NCI-H2196 (cell line): ENCODE results near the gene TTLL6.
A peak's percentile ranks its signal among the peaks of the same experiment; 100 is the strongest.
"Not testable (repeated sequence)": the region's sequence is repeated elsewhere in the genome, so short reads cannot be mapped to it uniquely, and the experiment has no call there.

Source experiments
- DNase-seq: peaks from one replicate; lab custom pipeline; 2025; ENCODE audit not compliant: unreplicated experiment; lab: John Stamatoyannopoulos, UW

The TTLL6 gene

DNA sequence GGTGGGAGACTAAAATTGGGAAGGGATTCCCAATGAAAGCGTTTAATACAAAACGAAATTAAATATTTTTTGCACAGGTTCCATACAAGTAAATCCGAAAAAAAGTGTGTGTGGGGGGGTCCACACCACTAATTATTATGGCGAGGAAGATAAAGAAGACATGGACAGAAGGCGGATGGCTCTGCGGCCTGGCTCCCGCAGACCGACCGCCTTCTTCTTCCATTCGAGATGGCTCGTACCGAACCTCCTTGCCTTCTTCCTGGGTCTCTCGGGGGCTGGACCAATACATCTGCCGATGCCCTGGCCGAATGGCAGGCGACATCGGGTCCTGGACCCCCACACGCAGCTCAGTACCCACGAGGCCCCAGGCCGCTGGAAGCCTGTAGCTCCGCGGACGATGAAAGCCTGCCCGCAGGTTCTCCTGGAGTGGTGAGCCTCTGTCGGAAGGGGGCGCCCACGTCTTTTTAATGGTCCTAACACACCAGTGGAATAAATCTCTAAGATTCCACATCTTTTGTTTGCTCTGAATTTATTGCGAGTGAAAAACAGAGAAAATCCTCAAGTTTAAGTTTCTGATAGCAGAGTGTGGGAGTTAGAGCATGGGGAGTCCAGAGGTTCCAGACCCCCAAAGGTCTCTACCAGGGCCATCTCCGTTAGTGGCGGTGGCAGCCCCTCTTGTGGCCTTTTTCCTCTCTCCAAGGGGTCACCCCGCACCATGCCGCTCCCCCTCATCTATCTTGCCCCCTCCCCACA is 92.6 kb downstream of the TTLL6 start:
- DNase-seq, result peak; percentile 55

DNA sequence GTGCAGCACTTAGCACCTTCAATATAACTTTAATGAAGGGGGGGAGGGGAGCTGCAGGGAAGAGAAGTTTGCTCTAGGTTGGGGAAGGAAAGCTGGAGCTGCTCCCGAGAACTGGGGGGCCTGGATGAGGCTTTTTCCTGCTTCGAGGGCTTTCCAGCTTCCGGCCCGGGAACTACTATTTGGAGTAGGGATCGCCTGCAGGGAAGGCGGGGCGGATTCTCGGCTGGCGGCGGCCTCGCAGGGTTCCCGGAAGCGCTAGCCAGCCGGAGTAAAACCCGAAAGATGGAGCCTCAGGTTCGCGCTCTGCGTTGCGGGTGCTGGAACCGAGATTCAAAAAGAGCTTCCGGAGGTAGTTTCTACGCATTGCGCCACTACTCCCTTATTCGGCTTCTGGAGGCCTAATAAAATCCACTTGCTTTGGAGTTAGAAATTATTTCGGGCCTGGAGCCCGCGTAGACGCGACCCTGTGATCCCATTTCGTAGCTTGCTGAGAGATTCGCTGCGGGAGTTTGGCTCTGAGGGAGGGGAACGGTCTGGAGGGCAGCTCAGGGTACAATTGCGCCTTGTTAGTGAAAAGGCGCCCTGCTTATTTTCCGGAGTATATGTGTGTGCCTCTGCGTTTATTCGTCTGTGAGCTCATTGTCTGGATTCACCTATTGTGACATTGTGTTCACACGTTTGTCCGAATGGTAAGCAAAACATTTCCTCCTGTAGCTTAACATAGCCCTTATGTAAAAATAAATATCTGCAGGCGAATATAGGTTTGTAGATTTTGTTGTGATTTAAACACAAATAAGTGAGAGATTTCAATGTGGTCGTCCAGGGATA is 93.4 kb downstream of the TTLL6 start:
- no peak for DNase-seq

DNA sequence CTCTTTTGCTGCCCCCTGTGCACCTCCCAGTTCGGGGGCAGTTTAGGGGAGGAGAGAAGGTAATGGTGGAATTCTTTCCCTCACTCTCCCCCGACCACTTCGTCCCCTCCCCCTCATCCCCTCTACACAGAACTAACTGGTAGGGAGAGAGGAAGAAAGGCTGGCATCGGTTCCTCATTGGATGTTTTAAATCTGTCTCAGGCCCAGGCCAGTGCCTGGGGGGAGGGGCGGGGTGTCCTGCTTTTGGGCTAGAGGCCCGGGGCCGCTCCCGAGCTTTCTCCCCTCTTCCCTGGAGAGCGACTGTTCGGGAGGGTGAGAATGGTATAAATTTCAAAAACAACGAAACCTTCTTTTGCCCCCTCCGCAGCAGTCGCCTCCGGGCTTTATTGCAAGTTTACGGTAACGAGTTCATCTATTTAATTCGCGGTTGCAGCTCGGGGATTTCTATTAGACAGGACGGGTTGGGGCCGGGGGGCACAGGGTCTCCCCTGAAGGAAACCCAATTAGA is 94.1 kb downstream of the TTLL6 start, which contains the start of gene PRAC2:
TSS of gene PRAC2 (plus strand) at position 271 of the 508 bp plus-strand sequence. CDS start 1,226 bp downstream, outside the sequence.
- DNase-seq, result no peak

DNA sequence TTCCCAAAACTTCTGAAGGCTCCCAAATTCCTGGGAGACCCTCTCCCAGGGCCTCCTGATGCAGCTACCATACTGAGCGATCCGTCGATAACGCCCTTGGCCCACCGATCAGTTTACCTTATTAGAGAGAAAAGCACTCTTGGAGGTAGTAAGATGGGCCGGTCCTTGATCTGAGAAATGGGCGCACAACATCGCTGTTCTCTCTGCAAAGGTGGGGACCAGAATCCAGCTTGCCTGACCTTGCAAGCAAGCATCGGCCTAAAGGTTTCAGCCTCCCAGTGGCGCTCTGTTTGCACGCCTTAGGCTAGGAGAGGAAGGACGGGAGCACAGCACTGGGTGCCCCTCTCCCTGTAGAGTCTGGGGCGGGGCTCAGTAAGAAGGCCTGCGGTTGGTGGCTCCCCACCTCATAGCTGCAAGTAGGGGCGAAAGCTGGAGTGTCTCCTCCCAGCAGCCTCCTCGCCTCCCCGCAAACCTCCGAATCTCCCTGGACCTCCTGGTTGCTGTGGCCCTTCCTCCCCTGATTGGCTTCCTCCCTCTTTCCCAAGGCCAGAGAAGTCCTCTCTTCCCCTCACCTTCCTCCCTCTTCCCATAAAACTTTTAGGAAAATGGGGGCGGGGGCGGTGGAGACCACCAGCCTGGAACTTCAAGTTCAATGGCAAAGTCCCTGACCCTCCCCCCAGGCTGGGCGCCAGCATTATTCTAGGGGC is 94.7 kb downstream of the TTLL6 start, which contains the start of gene PRAC1:
TSS of gene PRAC1 (minus strand) at position 318 of the 707 bp plus-strand sequence. CDS start at position 192, 126 bp downstream.
- no peak for DNase-seq

DNA sequence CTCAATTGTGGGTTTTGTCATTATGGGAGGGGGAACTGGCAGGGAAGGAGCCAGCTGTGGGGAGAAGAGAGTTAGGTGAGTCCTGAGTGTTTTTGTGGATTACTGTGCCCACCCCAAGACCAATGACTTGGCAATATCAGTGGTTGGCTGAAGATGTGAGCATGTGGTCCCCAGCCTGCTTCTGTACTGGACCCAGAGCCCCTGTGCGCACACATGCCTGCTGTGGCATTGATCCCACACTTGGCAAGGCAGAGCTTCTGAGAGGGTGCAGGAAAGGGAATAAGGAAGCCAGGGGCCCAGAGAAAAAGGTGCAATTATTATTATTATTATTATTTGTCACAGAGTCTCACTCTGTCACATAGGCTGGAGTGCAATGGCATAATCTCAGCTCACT is 96.0 kb downstream of the TTLL6 start:
- DNase-seq, result no peak

DNA sequence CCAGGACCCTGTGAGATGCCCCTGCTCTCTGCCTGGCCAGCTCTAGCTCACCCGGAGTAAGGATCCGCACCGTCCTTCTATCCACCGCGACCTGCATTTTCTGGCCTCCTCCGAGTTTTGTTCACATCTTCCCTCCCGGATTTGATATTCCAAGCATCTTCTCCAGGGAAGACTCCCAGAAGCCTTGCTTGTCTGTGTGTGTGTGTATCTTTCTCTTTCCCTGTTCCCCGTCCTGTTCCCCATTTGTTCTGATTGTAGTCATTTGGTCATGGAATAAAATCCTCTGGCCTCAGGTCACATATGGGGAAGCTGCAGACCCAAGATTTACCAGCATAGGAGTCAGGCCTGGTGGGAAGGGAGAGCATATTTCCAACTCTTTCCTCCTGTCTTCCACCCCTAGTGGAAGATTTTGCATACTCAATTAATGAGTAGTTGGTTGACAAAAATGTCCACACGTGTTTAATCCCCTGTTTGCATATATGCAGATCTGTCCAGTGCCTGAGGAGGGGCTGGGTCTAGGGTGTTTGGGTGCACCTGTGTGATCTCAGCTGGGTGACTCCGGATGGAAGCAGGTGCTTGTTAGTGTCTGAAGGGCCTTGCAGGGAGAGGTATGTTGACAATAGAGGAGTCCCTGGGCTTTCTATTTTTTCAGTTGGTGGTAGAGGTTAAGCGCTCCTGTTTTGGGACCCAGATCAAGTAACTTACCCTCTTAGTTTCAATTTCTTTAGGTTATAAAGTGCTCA is 96.6 kb downstream of the TTLL6 start:
- DNase-seq, result no peak

DNA sequence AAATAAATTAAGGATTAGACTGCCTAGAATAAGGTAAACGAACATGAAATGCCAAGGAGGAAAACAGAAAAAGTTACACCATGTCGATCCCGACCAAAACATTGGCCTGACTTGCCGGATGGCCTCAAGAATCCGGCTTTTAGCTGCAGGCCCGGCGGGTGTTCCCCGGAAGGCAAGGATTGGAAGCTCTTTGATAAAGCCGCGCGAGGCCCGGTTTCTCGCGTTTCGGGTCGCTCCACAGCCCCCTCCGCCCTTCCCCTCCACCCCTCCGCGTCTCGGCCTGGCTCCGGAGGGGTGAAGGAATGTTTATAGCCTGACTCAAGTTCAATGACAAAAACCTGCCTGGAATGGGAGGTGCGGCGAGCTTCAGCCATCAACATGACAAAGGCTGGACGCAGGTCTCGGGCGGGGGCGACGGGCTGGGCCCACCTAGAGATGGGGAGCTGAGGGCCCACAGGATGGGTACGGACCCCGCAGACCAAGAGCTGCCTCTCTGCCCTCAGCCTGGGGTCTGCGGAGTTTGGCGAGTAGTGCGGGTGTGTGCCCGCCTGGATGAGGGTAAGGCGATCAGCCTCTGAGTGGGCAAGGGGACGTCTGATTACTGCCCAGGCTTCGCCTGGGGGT is 97.3 kb downstream of the TTLL6 start:
- no peak for DNase-seq

DNA sequence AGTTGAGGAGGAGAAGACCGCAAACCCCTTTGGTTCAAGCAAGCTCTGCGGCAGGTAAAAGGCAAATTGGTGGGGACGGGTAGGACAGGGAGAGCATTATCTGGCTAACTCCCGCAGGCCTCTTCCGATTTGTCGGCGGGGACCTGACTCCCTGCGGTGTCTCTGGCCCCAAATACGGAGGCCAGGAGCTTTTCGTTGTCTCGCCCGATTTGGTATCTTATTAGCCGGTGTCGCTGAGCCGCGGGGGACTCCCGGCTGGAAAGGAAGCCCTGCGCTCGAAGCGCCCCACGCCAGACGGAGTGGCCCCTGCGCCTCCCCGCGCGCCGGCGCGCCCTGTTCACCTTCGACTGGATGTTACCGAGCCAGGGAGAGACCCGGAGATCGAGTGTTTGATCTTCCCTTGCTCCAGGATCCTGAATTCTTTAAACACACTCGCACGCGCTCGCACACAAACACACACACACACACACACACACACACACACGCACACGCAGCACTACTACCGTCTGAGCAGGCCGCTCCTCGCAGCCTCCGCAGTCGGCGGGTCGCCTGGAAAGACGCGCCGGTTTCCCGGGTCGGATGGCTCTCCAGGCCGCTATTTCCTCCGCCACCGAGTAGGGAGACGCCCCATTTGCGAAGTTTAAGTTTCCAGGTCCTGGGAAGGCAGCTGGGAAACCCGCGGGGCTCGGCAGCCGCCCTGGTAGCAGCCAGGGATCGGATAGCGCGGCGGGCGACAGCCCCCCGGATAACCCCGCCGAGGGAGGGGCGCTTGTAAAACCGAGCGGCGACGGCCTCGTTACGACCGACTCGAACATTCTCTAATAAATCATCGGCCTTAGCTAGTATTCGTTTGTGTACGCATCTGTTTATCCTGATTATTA is 98.0 kb downstream of the TTLL6 start:
- DNase-seq, result no peak

DNA sequence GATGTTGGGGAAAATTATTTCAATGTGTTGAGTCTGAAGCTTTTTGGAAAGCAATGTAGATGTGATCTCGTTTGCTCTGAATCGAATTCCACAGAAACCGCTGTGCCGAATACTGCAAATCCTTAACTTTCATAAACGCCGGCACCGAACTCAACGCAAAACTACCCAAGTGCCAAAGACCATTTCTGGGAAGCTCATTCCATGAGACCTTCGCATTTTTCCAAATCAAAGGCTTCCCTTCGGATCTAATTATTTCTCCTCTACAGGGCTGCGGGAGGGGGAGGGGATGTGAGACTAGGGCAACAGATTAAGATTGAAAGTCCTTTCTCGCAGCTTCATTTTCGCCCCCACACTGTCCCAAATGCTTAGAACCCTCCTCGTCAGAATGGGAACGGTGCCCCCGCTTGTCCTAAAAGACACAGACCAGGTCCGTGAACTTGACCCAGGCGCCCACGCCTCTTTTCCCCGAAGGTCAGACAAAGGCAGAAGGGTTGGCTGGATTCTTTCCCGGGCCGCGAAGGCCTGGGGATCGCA is 98.7 kb downstream of the TTLL6 start:
- DNase-seq, result no peak

DNA sequence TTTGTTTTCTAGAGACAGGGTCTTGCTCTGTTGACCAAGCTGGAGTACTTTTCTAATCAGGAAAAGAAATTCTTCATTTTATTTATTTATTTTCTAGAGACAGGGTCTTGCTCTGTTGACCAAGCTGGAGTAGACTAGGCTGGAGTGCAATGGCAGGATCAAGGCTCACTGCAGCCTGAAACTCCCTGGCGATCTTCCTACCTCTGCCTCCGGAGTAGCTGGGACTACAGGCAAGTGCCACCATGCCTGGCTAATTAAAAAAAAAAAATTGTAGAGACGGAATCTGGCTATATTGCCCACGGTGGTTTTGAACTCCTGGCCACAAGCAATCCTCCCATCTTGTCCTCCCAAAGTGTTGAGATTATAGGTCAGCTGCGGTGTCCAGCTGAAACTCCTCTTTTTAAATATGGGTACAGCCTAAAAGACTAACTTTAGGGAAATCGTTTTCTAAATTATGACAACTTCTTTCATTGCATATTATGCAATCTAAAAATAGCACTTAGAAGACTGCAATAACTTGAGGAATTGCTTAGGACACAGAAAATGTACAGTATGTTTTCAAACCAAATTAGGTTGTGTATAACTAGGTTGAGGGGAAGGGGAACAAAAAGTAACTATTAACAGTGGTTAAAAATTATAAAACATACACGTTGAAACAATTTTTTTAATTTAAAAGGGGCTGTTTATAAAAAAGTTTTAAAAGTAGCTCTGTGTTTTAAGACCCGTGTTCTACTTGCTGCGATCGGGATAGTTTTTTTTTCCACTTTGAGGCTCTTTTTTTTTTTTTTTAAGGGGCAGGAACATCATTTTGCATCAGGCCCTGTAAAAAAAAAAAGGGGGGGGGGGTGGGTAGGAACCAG is 99.4 kb downstream of the TTLL6 start:
- DNase-seq, result no peak

DNA sequence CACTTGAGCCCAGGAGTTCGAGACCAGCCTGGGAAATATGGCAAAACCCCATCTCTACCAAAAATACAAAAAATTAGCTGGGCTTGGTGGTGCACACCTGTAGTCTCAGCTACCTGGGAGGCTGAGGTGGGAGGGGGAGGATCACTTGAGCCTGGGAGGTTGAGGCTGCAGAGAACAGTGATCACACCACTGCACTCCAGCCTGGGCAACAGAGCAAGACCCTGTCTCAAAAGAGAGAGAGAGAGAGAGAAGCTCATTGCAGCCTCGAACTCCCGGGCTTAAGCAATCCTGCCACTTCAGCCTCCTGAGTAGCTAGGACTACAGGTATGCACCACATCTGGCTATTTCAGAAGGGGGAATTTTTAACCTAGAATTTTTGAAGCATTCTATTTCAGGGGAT is 100.5 kb downstream of the TTLL6 start:
- DNase-seq, result not testable (repeated sequence)

DNA sequence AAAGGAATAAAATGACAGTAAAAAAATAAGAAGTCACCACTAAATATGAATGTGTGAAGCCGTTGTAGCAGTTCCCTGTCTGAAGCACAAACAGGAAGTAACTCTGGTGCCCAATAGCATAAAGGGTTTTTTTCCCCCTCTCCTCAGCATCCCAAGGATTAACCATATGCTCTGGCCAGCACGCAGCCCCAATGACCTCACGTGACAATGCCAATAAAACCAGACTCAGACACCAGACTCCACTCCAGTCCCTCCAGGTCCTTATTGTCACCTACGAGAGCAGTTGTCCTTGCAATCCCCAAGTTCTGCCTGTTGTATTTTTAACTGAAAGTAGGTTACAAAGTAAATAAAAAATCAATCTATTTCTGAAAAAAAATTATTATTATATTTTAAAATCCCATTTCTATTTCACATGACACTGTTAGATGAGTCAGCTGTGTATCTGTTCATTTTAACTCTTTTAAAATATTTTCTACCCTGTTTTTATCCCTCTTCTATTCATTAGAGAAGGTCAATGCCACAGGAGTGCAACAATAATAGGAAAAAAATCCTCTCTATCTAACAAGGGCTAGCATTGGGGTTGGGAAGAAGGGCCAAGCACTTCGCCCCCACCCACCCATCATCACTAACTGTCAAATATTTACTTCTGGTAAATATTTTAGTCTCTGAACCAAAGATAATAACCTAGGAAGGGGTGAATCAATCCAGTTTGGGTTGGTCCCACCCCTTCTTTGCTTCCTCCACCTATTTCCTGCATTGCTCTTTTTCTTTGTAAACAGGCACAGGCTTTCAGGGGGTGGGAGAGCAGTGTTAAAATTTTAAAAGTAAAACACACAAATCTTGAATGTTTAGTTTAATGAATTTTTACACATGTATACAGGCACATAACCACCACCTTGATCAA is 101.3 kb downstream of the TTLL6 start:
- no peak for DNase-seq
